SK-N-DZ (cell line): Measurements from ENCODE around the gene LMBR1. TPM values are rescaled to one million over a fixed set of nuclear protein-coding genes. Genes with fewer than 3 reads are reported as not detected.
"Not testable (repeated sequence)": the region's sequence is repeated elsewhere in the genome, so short reads cannot be mapped to it uniquely, and the experiment has no call there.

ENCODE experiments used
- DNase-seq: peaks from one replicate; pipeline ENCODE4 v3.0.0-alpha.2; 2015; ENCODE audit warnings: low spot score
- polyA plus RNA-seq, 2 experiments: library from polyadenylated mRNA; depleted of rRNA; stranded (reverse); fragments of >200 nt; gene quantifications; 2 replicates each; pipeline ENCODE4 v1.2.3, GENCODE V29; 2014

Gene LMBR1, protein sequence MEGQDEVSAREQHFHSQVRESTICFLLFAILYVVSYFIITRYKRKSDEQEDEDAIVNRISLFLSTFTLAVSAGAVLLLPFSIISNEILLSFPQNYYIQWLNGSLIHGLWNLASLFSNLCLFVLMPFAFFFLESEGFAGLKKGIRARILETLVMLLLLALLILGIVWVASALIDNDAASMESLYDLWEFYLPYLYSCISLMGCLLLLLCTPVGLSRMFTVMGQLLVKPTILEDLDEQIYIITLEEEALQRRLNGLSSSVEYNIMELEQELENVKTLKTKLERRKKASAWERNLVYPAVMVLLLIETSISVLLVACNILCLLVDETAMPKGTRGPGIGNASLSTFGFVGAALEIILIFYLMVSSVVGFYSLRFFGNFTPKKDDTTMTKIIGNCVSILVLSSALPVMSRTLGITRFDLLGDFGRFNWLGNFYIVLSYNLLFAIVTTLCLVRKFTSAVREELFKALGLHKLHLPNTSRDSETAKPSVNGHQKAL
- polyA plus RNA-seq (2014; cell fraction: cytosol; rRNA removed): 21.9 and 24.9 TPM in 2 replicates
- polyA plus RNA-seq (2014; cell fraction: nucleus; rRNA removed): 51.7 and 56.1 TPM in 2 replicates

DNA sequence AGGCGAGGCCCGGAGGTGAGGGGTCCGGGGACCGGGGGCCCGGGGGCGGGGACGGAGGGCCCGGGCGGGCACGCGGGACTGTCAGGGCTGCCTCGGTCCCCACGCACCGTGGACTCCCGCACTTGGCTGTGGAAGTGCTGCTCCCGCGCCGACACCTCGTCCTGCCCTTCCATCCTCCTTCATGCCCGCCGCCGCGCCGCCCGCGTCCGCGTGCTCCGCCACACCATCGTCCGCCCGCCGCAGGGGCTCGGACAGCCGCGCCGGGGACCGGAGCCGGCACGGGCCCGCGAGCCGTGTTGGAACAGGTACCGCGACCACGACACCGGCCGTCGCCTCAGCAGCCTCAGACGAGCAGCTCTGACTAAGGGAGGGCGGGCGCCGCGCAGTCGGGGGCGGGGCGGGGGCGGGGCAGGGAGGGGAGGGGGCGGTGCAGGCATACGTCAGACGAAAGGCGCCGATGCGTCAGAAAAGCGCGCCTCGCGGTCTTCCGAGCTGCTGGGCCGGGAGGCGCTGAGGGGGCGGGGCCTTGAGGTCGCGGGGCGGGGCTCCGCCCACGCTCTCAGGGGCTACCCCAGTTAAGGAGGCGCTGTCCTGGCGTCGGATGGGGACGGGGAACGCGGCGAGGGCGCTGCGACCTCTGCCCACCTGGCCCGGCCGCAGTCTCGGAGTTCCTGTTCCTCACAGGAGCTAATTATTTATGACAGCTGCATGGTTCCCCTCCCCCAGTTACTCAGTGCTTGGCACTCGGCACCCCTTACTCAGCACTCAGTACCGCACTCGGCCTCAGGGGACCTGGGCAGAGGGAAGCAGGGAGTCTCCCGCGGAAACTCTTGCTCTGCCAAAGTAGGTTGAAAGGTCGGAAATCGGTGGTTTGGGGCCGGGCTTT lies at the start of gene LMBR1:
Gene LMBR1 (minus strand): TSS at position 363 of the 886 bp plus-strand sequence. CDS start 190 bp downstream, at position 173.
- peak; percentile 92 for DNase-seq

DNA sequence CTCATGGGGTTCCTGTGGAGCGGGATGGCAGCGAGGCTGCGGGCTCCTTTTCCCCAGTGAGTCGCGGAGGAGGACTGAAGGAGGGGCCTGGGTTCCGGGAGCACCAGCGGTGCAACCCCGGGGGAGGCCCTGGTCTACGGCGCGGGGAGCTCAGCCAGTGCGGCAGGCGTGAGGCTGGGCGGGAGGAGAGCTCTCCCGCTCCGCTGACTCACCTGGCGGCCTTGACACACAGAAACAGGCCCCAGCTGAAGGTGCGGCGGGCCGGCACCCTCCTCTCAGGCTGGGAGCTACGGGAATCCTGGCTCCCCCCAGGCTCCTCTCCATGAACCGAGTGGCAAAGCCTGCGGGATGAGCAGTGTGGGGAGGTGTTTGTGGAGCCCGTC lies 49.7 kb upstream of the LMBR1 start:
- DNase-seq: no peak

DNA sequence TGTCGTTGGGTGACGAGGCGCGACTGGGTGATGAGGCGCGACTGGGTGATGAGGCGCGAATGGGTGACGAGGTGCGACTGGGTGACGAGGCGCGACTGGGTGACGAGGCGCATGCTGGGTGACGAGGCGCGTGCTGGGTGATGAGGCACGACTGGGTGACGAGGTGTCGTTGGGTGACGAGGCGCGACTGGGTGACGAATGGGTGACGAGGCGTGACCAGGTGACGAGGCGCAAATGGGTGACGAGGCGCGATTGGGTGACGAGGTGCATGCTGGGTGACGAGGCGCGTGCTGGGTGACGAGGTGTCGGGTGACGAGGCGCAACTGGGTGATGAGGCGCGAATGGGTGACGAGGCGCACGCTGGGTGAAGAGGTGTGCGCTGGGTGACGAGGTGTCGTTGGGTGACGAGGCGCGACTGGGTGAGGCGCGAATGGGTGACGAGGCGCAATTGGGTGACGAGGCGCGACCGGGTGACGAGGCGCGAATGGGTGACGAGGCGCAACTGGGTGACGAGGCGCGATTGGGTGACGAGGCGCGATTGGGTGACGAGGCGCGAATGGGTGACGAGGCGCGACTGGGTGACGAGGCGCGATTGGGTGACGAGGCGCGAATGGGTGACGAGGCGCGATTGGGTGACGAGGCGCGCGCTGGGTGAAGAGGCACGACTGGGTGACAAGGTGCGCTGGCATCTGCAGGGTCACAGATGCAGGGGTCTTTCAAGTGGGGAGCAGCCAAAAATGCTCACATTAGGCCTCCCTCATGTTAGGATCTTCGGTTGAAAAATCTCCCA lies 48.6 kb upstream of the LMBR1 start:
- DNase-seq: no peak

DNA sequence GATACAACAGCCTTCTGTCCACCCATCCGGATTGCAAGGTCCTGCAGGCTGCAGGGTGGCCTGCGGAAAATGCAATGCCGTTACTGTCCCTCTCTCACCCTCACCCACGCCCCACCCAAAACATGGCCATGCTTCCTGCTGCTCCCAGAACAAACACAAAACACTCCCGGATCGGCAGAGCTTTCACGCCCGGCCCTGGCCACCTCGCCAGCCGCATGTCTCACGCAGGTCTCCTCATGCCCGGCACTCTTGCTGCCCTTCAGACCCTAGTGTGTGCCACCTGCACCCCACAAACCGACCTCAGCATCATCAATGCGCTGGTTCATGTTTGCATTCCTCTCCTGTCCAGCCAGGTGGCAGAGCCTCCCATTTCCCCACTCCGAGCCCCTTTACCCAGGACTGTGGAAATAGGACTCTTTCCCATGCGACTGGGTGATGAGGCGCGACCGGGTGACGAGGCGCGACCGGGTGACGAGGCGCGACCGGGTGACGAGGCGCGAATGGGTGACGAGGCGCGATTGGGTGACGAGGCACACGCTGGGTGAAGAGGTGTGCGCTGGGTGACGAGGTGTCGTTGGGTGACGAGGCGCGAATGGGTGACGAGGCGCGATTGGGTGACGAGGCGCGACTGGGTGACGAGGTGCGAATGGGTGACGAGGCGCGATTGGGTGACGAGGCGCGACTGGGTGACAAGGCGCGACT lies 47.6 kb upstream of the LMBR1 start:
- no peak for DNase-seq

DNA sequence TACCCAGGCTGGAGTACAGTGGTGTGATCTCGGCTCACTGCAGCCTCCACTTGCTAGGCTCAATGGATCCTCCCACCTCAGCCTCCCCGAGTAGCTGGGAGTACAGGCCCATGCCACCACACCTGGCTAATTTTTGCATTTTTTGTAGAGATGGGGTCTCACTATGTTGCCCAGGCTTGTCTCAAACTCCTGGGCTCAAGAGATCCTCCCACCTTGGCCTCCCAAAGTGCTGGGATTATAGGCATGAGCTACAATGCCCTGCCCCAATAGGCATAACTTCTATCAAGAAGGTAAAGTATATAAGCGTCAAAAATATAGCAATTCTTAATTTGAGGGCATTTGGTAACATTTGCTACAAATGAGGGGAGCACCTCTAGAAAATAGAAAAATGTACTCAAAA lies 43.8 kb upstream of the LMBR1 start:
- DNase-seq: not testable (repeated sequence)

DNA sequence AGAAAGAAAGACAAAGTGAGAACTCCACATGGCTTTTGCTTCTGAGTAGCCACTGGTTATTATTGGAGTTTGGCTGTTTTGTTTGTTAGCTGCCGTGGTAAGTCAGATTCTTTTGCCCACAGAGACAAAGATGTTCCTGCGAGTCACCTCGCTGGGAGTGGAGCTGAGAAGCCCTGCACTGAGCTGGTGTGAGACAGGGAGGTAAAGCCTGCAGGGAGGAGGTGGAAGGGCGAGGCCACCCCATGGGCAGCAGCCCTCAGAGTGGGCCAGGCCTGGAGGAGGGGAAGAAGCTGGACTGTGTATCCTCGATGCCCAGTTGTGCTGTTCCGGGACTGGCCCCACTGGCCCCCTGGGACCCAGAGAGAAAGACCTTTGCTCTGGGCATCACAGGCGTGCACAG lies 42.3 kb upstream of the LMBR1 start:
- DNase-seq: no peak

DNA sequence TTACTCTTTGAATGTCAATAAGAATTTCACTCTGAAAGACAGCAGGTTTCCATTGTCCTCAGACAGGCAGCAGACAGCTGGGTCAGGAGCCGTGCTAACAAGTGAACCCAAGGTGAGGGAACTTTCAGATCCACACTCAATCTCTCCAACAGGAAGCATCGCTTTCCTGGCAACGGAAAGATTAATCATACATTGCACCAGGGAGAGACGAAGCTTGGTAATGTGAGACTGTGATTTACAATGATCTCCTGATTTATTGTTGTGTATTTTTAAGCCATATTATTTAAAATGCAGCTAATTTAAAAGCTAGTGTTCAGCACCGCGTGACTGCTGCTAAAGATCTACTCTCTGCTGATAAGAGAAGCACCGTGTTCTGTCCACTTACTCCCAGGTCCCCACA lies 39.0 kb upstream of the LMBR1 start:
- no peak for DNase-seq

DNA sequence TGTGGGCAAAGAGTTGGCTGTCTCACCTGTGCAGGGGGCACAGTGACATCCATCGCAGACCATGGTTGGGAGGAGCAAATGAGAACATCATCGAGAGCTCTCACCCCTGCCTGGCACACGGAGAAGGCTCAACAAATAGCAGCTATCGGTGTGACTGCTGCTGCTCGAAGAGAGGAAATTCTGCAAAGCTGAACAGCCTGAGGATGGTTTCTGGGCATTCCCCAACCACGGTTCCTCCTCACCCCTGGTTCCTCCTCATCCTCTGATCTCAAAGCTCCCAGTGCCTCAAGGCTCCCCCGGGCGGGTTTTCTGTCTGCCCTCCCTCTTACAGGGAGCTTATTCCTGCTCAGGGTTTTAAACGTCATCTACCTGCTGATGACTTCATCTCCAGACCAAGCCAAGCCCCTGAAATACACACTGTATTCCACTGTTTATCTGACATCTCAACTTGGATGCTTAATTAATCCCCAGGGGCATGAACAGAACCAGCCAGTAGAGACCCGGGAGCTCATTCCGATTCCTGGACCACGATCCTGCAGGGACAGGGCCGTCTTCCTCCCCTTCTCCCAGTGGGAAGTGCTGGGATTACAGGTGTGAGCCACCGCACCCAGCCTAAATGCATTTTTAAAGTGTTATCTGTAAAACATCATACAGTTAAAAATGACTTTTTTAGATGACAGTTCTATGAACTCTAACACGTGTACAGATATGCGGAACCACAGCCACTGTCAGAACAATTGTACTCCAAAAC lies 37.0 kb upstream of the LMBR1 start:
- DNase-seq: no peak

DNA sequence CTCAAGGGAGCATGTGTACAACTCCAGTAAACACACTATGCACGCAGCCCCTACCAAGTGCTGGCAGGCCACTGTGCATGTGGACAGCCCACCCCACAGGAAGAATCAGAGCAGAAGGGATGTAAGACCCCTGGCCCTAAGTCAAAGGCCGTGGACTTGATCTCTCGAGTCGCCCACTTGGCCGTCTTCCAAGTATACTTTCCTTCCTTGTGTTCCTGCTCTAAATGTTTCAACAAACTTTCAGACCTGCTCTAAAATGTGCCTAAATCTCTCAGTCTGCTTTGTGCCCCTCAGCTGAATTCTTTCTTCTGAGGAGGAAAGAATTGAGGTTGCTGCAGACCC lies 35.4 kb upstream of the LMBR1 start:
- no peak for DNase-seq

DNA sequence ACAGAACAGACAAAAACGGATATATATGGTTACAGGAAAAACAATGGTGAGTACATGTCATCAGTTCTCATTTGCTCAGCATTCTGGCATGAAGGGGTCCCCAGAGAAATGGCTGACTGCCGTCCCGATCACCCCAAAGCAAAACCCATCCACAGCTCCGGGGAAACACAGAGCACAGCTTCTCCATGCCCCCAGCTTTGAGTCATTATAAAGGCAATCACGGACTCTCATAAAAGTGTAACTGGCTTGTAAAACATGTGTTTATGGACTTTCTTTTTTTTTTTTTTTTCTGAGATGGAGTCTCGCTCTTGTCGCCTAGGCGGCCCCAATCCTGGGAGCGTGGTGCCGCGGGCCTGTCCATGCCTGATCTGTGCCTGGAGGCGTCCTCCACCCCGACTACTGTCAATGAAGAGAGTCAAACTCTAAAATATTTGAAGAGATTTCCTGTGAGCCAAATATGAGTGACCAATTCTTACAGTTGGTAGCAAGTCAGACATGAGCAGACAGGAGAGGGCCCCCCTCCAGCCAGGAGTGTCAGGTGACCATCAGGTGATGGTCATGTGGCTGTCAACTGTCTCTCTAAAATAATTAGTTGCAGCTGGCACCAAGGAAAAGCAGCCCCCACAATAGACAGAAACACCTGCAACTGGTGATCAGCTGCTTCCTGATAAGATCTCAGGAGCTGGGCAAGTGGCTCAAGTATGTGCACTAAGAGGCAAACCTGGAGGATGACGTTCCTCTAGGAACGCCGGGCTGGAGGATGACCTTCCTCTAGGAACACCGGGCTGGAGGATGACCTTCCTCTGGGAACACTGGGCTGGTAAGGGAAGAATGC lies 34.8 kb upstream of the LMBR1 start:
- DNase-seq: peak; percentile 48

DNA sequence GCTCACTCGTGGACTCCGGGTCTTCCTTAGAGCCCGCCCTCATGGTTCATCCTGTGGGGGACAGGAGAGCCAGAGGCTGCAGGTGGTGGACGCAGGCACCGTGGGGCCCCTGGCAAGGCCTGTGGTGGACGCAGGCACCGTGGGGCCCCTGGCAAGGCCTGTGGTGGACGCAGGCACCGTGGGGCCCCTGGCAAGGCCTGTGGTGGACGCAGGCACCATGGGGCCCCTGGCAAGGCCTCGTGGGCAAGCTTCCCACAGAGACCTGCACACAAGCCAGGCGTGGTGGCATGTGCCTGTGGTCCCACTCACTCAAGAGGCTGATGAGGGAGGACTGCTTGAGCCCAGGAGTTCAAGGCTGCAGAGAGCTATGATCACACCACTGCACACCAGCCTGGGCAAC lies 32.8 kb upstream of the LMBR1 start:
- not testable (repeated sequence) for DNase-seq

DNA sequence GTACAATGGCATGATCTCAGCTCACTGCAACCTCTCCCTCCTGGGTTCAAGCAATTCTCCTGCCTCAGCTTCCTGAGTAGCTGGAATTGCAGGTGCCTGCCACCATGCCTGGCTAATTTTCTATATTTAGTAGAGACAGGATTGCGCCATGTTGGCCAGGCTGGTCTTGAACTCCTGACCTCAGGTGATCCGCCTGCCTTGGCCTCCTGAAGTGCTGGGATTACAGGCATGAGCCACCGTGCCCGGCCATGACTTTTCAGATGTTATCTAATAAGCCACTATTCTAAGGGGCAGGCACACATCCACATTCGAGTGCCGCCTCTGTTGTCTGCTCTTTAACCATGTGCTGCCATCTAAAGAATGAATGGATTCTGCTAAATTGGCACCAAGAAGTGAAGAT lies 29.3 kb upstream of the LMBR1 start:
- not testable (repeated sequence) for DNase-seq

DNA sequence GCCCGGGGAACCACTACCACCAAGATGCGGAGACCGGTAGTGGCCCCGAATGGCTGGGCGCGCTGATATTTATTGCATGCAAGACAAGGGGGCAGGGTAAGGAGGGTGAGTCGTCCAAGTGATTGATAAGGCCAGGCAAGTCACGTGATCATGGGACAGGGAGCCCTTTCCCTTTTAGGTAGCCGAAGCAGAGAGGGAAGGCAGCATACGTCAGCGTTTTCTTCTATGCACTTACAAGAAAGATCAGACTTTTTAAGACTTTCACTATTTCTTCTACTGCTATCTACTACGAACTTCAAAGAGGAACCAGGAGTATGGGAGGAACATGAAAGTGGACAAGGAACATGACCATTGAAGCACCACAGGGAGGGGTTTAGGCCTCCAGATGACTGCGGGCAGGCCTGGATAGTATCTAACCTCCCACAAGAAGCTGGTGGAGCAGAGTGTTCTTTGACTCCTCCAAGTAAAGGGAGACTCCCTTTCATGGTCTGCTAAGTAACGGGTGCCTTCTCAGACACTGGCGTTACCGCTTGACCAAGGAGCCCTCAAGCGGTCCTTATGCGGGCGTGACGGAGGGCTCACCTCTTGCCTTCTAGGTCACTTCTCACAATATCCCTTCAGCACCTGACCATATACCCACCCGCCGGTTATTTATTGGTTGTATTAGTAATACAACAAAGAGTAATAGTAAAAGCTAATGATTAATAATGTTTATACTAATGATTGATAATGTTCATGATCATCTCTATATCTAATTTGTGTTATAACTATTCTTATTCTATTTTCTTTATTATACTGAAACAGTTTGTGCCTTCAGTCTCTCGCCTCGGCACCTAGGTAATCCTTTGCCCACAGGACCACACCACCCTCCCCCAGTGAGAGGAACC lies 27.7 kb upstream of the LMBR1 start:
- DNase-seq: not testable (repeated sequence)

DNA sequence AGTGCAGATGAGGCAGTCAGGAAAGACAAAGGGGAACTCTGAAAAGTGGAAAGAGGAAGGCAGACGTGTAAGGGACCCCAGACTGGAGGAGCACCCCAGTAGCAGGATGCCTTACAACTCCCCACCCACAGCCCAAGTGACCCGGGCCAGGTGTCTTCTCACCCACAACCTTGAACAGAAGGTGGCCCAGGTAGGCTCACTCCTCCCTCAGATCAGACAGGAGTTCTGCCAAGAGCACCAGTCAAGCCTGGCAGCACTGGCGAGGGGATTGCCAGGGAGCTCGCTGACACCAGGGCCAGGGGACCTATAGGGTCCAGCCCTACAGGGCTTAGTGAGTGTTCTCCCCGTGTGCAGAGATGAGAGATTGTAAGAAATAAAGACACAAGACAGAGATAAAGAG lies 27.1 kb upstream of the LMBR1 start:
- DNase-seq: no peak

DNA sequence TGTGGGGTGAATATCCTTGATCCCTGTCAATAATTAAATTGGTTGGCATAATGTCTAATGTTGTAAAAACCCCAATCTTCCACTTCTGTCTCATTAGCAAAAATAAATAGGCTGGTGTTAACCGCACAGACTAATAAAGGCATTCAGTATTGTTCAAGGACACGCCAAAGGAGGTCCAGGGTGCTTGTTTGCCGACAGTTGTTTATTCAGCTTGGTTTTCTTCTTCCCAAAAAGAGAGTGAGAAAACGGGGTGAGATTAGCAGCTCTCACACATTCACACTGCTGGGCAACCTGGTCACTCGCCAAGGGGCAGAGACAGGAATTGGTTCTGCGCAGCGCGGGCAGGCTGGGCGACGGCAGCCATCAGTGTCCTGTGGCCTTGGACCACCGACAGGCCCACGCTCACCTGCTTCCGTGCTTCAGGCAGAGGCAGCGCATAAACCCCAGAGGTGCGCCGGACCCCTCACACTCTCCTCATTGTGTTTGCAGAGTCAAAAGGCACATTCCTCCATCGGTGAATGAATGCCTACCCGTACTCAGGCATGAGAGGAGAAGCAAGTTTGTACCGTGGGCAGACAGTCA lies 26.2 kb upstream of the LMBR1 start:
- no peak for DNase-seq

DNA sequence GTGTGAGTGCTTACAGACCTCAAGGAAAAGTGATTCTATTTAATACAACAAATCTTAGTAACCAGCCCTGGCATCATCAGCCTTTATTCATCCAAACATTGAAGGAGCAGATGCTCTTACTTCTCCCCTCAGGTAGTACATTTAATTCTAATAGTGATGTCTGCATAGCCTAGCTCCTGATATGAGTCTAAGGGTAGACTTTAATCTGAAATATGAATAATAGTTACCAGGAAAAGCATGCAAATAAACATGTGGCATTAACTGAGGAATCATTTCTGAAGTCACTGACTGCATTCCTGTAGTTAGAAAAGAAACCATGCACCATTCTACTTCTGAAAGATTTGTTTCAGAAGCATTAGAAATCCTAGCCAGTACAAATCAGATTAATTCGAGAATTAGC lies 25.7 kb upstream of the LMBR1 start:
- DNase-seq: no peak

DNA sequence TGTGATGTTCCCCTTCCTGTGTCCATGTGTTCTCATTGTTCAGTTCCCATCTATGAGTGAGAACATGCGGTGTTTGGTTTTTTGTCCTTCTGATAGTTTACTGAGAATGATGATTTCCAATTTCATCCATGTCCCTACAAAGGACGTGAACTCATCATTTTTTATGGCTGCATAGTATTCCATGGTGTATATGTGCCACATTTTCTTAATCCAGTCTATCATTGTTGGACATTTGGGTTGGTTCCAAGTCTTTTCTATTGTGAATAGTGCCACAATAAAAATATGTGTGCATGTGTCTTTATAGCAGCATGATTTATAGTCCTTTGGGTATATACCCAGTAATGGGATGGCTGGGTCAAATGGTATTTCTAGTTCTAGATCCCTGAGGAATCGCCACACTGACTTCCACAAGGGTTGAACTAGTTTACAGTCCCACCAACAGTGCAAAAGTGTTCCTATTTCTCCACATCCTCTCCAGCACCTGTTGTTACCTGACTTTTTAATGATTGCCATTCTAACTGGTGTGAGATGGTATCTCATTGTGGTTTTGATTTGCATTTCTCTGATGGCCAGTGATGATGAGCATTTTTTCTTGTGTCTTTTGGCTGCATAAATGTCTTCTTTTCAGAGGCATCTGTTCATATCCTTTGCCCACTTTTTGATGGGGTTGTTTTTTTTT lies 16.7 kb upstream of the LMBR1 start:
- DNase-seq: not testable (repeated sequence)
